Measurements from ENCODE around the gene GABPA.

DNA sequence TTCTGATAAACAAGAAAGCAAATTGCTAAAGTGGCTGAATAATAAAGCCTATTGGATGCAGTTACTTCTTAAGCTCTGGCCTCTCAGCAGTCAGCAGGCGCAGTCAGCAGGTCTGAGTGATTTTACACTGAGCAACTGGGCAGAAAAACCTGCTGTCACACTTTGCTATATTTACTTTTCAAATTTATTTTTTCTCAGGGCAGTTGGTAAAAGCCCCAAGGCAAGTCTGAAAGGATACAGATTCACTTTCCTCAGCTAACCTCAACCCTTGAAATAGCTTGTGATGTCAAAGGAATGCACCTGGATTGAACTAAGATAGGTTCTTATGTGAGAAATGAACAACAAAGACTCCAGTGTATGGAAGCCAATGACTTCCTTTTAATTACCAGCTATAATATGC lies 34.0 kb upstream of the GABPA start:
- TF ChIP-seq CTCF (IDR thresholded peaks at IDR 0.05) (no peak), POLR2A (IDR thresholded peaks at IDR 0.05) (no peak)

Measured in esophagus squamous epithelium (tissue), 4 donors.